Measurements from ENCODE around the gene DGKD.

Gene DGKD

GRCh38 chr2:233446121-233446520 is 91.8 kb downstream of the DGKD start:
- DNase-seq (ENCODE audit: low spot score): no peak

GRCh38 chr2:233446606-233447305 is 92.5 kb downstream of the DGKD start:
- no peak for DNase-seq (ENCODE audit: low spot score)

- DNase-seq (ENCODE audit: low spot score): no peak
Measured at GRCh38 chr2:233447506-233448219, 93.4 kb downstream of the DGKD start.

GRCh38 chr2:233448220-233448559 is 93.9 kb downstream of the DGKD start:
- DNase-seq (ENCODE audit: low spot score): no peak

- DNase-seq (ENCODE audit: low spot score): no peak
Measured at GRCh38 chr2:233448575-233448974, 94.3 kb downstream of the DGKD start.

- DNase-seq (ENCODE audit: low spot score): no peak
Measured at GRCh38 chr2:233449081-233449901, 95.0 kb downstream of the DGKD start.

GRCh38 chr2:233449921-233450863 is 95.9 kb downstream of the DGKD start:
- no peak for DNase-seq (ENCODE audit: low spot score)

- no peak for DNase-seq (ENCODE audit: low spot score)
Measured at GRCh38 chr2:233450864-233451575, 96.7 kb downstream of the DGKD start.

- DNase-seq (ENCODE audit: low spot score): no peak
Measured at GRCh38 chr2:233451950-233452349, 97.7 kb downstream of the DGKD start.

- no peak for DNase-seq (ENCODE audit: low spot score)
Measured at GRCh38 chr2:233453111-233453915, 99.0 kb downstream of the DGKD start.

- DNase-seq (ENCODE audit: low spot score): no peak
Measured at GRCh38 chr2:233453916-233454315, 99.6 kb downstream of the DGKD start.

GRCh38 chr2:233455006-233455405 is 100.7 kb downstream of the DGKD start:
- DNase-seq (ENCODE audit: low spot score): no peak

GRCh38 chr2:233455491-233455890 is 101.2 kb downstream of the DGKD start:
- no peak for DNase-seq (ENCODE audit: low spot score)

- no peak for DNase-seq (ENCODE audit: low spot score)
Measured at GRCh38 chr2:233456111-233456510, 101.8 kb downstream of the DGKD start.

- DNase-seq (ENCODE audit: low spot score): no peak
Measured at GRCh38 chr2:233456934-233457333, 102.6 kb downstream of the DGKD start.

- DNase-seq (ENCODE audit: low spot score): no peak
Measured at GRCh38 chr2:233457356-233457755, 103.1 kb downstream of the DGKD start.

GRCh38 chr2:233458031-233458610 is 103.8 kb downstream of the DGKD start:
- DNase-seq (ENCODE audit: low spot score): no peak

GRCh38 chr2:233458826-233459225 is 104.5 kb downstream of the DGKD start:
- no peak for DNase-seq (ENCODE audit: low spot score)

- DNase-seq (ENCODE audit: low spot score): no peak
Measured at GRCh38 chr2:233459426-233459825, 105.1 kb downstream of the DGKD start.

Data from germinal center (tissue), 1 donor.